ENCODE measurements around the gene ADAM11. TPM values are rescaled to one million over a fixed set of nuclear protein-coding genes. Genes with fewer than 3 reads are reported as not detected.

ADAM11 gene
- total and polyA plus RNA-seq, 2 of the 8 experiments (the other 6 are each of a cell fraction or from before 2014, with no cell fraction given): 2.3 to 2.9 TPM

GRCh38 chr17:44767493-44767892 lies 8.7 kb downstream of the ADAM11 start:
- no peak overlapping the region for H2BK120ac ChIP-seq (replicated peaks; ENCODE audit: low read depth, low read length)
- H2BK5ac ChIP-seq (ENCODE audit: low read depth, low read length): no peak overlapping the region
- H3K27ac ChIP-seq (ENCODE audit: low read depth, low read length): no peak overlapping the region
- no peak overlapping the region for H4K91ac ChIP-seq (replicated peaks; ENCODE audit: insufficient read length, low read length)
- WGBS, 2 experiments (ENCODE audit: extremely low coverage in 1 of 2, insufficient coverage in 1 of 2, insufficient read length in 1 of 2, insufficient replicate concordance in 2 of 2, low coverage in 1 of 2, low lambda C conversion rate in 2 of 2, missing lambda C conversion rate in 1 of 2): 100% methylated on average over 1 of the region's 4 CpGs; no CpG with 5 or more reads in 1 of the 2 experiments
- no peak overlapping the region for H3K56ac ChIP-seq (replicated peaks; ENCODE audit: insufficient read length, low read depth, low read length)
- H2BK12ac ChIP-seq (ENCODE audit: low read depth, low read length): no peak overlapping the region
- H3K18ac ChIP-seq (ENCODE audit: extremely low read depth, low read length): no peak overlapping the region
- no peak overlapping the region for H3K14ac ChIP-seq (ENCODE audit: insufficient read length)
- H2AK5ac ChIP-seq (ENCODE audit: low read depth, low read length): 0 out of 2 replicates have a peak overlapping the region, but pooled peaks have one; percentile 9
- no peak overlapping the region; a peak in 1 of 7 replicates for H3K9ac ChIP-seq (replicated peaks in 1 of 4; ENCODE audit: extremely low read depth in 1 of 4, low read depth in 3 of 4, low read length in 3 of 4)
- H3K4ac ChIP-seq (replicated peaks; ENCODE audit: insufficient read length, low read depth, low read length): no peak overlapping the region
- FAIRE-seq: no peak
- DNase-seq (ENCODE audit: low read depth in 1 of 2, low spot score in 2 of 2): no peak
- peaks cover 0 to 3% of the 10 kb centered on the region in 2 experiments for H4K20me1 ChIP-seq (replicated peaks in 1 of 2; ENCODE audit: control insufficient read depth in 1 of 2, insufficient read depth in 2 of 2, low read length in 2 of 2)
- H3K9me3 ChIP-seq (ENCODE audit: insufficient read depth in 2 of 2, low read depth in 1 of 2, low read length in 1 of 2): no peaks in the 10 kb centered on the region
- peak overlapping the region in 1 of 2 experiments; percentile 33; a peak in 1 of 4 replicates for H3K4me2 ChIP-seq (ENCODE audit: insufficient read depth in 1 of 2, low read depth in 2 of 2, low read length in 2 of 2)
- no peaks in the 10 kb centered on the region; a peak in 1 of 7 replicates for H3K27me3 ChIP-seq (replicated peaks in 1 of 4; ENCODE audit: control insufficient read depth in 3 of 4, extremely low read depth in 1 of 4, insufficient read depth in 3 of 4, low read length in 3 of 4)
- no peak overlapping the region for H2AFZ ChIP-seq (ENCODE audit: low read length)
- H2BK20ac ChIP-seq (ENCODE audit: low read length): no peak overlapping the region
- H2BK15ac ChIP-seq (ENCODE audit: low read length): no peak overlapping the region
- no peaks in the 10 kb centered on the region for H3K79me2 ChIP-seq (ENCODE audit: control insufficient read depth in 1 of 2, insufficient read depth in 2 of 2, low read length in 2 of 2)
- no peak overlapping the region for H4K5ac ChIP-seq (ENCODE audit: insufficient read length, low read depth, low read length)
- H3K79me1 ChIP-seq (ENCODE audit: low read depth, low read length): no peaks in the 10 kb centered on the region
- H3K36me3 ChIP-seq (ENCODE audit: control insufficient read depth in 2 of 4, insufficient read depth in 4 of 4, low read length in 3 of 4): no peaks in the 10 kb centered on the region
- no peak overlapping the region for H3K23ac ChIP-seq (ENCODE audit: insufficient read length)
- ChIA-PET POLR2A (ENCODE audit: partially characterized antibody) (no interaction called here), CTCF (ENCODE audit: partially characterized antibody) (interaction anchor here (0.7 to 26.7 kb wide), 4 partner anchors 10 to 90 kb away, joined by 3 to 577 read pairs (median 6); partner anchors contain the start of gene HIGD1B)
- no peak overlapping the region for H4K8ac ChIP-seq (ENCODE audit: extremely low read depth, insufficient read depth, low read length)
- H3K4me3 ChIP-seq (ENCODE audit: extremely low read depth in 1 of 4, insufficient read depth in 2 of 4, low read depth in 3 of 4, low read length in 4 of 4): no peak overlapping the region
- H3K23me2 ChIP-seq (ENCODE audit: low read depth, low read length): no peaks in the 10 kb centered on the region
- H3K4me1 ChIP-seq (replicated peaks in 1 of 4; ENCODE audit: control insufficient read depth in 3 of 4, insufficient read depth in 4 of 4, low read length in 3 of 4): peaks cover 0 to 13% (median 6%) of the 10 kb centered on the region in 4 experiments; a peak in 6 of 7 replicates
- TF ChIP-seq SP2 (IDR thresholded peaks at IDR 0.05; ENCODE audit: low read length) (no peak), ZNF274 (IDR thresholded peaks at IDR 0.05; ENCODE audit: borderline replicate concordance, extremely low read depth, low read length) (no peak), POLR2AphosphoS5 (IDR thresholded peaks at IDR 0.05; ENCODE audit: low read depth, low read length) (no peak), SRF (IDR thresholded peaks at IDR 0.05; ENCODE audit: low read depth, low read length) (no peak), BRCA1 (IDR thresholded peaks at IDR 0.05; ENCODE audit: low read depth, low read length) (no peak), USF2 (IDR thresholded peaks at IDR 0.05; ENCODE audit: low read length) (no peak), E2F6 (IDR thresholded peaks at IDR 0.05) (no peak), MAX (IDR thresholded peaks at IDR 0.05) (no peak), RNF2 (IDR thresholded peaks at IDR 0.05; ENCODE audit: borderline replicate concordance, low read depth, low read length, missing control alignments, poor library complexity, severe bottlenecking) (no peak), PHF8 (conservative IDR thresholded peaks at IDR 0.05; ENCODE audit: low read depth, low read length) (no peak), SIN3A (conservative IDR thresholded peaks at IDR 0.05 in 1 of 2, IDR thresholded peaks at IDR 0.05 in 1 of 2; ENCODE audit: low read depth in 1 of 2, low read length in 2 of 2) (no peak), CHD2 (IDR thresholded peaks at IDR 0.05; ENCODE audit: low read length) (no peak)

Data from H1 (cell line).